ENCODE data around the gene LAMP1. TPM values are rescaled to one million over a fixed set of nuclear protein-coding genes. Genes with fewer than 3 reads are reported as not detected.

Gene LAMP1
- polyA plus RNA-seq: 47.8 and 70.1 TPM in 2 replicates

GRCh38 chr13:113296823-113297369 lies at the start of gene LAMP1:
Gene LAMP1, plus strand, starts transcription at chr13:113297239. Its CDS starts 196 bp downstream, at chr13:113297435.

Other genes starting within 250 kb of the LAMP1 start
- gene F7, start 191.4 kb upstream of the LAMP1 start, polyA plus RNA-seq: 1.3 and 1.4 TPM in 2 replicates
- gene F10, start 174.4 kb upstream of the LAMP1 start, polyA plus RNA-seq: 0.55 TPM in 1 of 2 replicates, not detected in the other
- gene PROZ, start 138.6 kb upstream of the LAMP1 start, polyA plus RNA-seq: not detected in 2 replicates
- 41.0 and 49.2 TPM in 2 replicates for gene PCID2, start 88.6 kb upstream of the LAMP1 start, polyA plus RNA-seq
- 20.1 and 26.1 TPM in 2 replicates for gene CUL4A, start 87.6 kb upstream of the LAMP1 start, polyA plus RNA-seq
- gene GRTP1, start 66.9 kb downstream of the LAMP1 start, polyA plus RNA-seq: 7.5 and 9.7 TPM in 2 replicates
- 6.3 and 9.8 TPM in 2 replicates for gene ADPRHL1, start 156.2 kb downstream of the LAMP1 start, polyA plus RNA-seq
- gene DCUN1D2, start 193.5 kb downstream of the LAMP1 start, polyA plus RNA-seq: 7.9 and 9.9 TPM in 2 replicates